G401 (cell line): ENCODE measurements around the gene HSD17B2. TPM values are rescaled to one million over a fixed set of nuclear protein-coding genes. Genes with fewer than 3 reads are reported as not detected.

Source experiments
- total RNA-seq: library from RNA; depleted of rRNA; stranded (reverse); fragments of >200 nt; shearing (Covaris generic); gene quantifications from 2 replicates; pipeline ENCODE4 v1.2.3, GENCODE V29; 2014; rRNA removed

Gene HSD17B2
- total RNA-seq, 1 experiment from 2014 or later, result 1.7 TPM

Other genes starting within 250 kb of the HSD17B2 start
- under 0.01 TPM in 1 of 2 replicates, not detected in the other for gene SDR42E1, start 23.8 kb upstream of the HSD17B2 start, total RNA-seq
- 27.7 and 66.9 TPM in 2 replicates for gene MPHOSPH6, start 135.0 kb downstream of the HSD17B2 start, total RNA-seq